GM21447 (cell line): ENCODE results near the gene CSDE1.
"Not testable (repeated sequence)": the region's sequence is repeated elsewhere in the genome, so short reads cannot be mapped to it uniquely, and the experiment has no call there.

ENCODE experiments used
- ATAC-seq: cut with Tn5 transposase; IDR thresholded peaks from one replicate; pipeline ENCODE4 v1.9.1; 2021; ENCODE audit not compliant: unreplicated experiment

CSDE1 gene

GRCh38 chr1:114757455-114758255 lies at the start of gene CSDE1:
TSS of gene CSDE1 (minus strand) at chr1:114757984. CDS start at chr1:114739890, 18,094 bp downstream.
- peak; percentile 85 for ATAC-seq

GRCh38 chr1:114804449-114804848 lies 46.7 kb upstream of the CSDE1 start:
- not testable (repeated sequence) for ATAC-seq

GRCh38 chr1:114803001-114803400 lies 45.2 kb upstream of the CSDE1 start:
- no peak for ATAC-seq

- no peak for ATAC-seq
Measured at GRCh38 chr1:114794038-114794437, 36.3 kb upstream of the CSDE1 start.

GRCh38 chr1:114790581-114790980 lies 32.8 kb upstream of the CSDE1 start:
- not testable (repeated sequence) for ATAC-seq

- ATAC-seq = not testable (repeated sequence)
Measured at GRCh38 chr1:114786440-114786839, 28.7 kb upstream of the CSDE1 start.

- ATAC-seq = no peak
Measured at GRCh38 chr1:114782476-114782875, 24.7 kb upstream of the CSDE1 start.

GRCh38 chr1:114780344-114781226 lies 22.8 kb upstream of the CSDE1 start, which contains the start of gene SIKE1:
TSS of gene SIKE1 (minus strand) at chr1:114780685. CDS start at chr1:114780607, 78 bp downstream.
- peak; percentile 99 for ATAC-seq

- no peak for ATAC-seq
Measured at GRCh38 chr1:114779722-114780121, 21.9 kb upstream of the CSDE1 start.

- ATAC-seq = not testable (repeated sequence)
Measured at GRCh38 chr1:114776726-114777125, 18.9 kb upstream of the CSDE1 start.

- ATAC-seq = no peak
Measured at GRCh38 chr1:114771992-114772391, 14.2 kb upstream of the CSDE1 start.

- no peak for ATAC-seq
Measured at GRCh38 chr1:114770989-114771388, 13.2 kb upstream of the CSDE1 start.

GRCh38 chr1:114764689-114765088 lies 6.9 kb upstream of the CSDE1 start:
- ATAC-seq = no peak

- ATAC-seq = no peak
Measured at GRCh38 chr1:114758256-114758832, 560 bp upstream of the CSDE1 start.

GRCh38 chr1:114756949-114757454 lies 782 bp downstream of the CSDE1 start:
- no peak for ATAC-seq

GRCh38 chr1:114756009-114756892 lies 1.5 kb downstream of the CSDE1 start:
- peak; percentile 29 for ATAC-seq

- no peak for ATAC-seq
Measured at GRCh38 chr1:114755006-114755931, 2.5 kb downstream of the CSDE1 start.

GRCh38 chr1:114753702-114754101 lies 4.1 kb downstream of the CSDE1 start:
- ATAC-seq = not testable (repeated sequence)

GRCh38 chr1:114753143-114753542 lies 4.6 kb downstream of the CSDE1 start:
- ATAC-seq = no peak
